Common myeloid progenitor, CD34-positive (primary cell): ENCODE measurements around the gene NDUFA13.

Experiments used
- CTCF ChIA-PET: fragments of 350-600 bp; sonication (Branson Sonifier 250); formaldehyde crosslinking; loops from one replicate; lab custom pipeline; 2021; ENCODE audit warnings: antibody characterized with exemption; lab: Charles Lee
- POLR2A ChIA-PET: fragments of 350-600 bp; sonication (Branson Sonifier 250); formaldehyde crosslinking; loops from one replicate; lab custom pipeline; 2021; ENCODE audit warnings: antibody characterized with exemption; lab: Charles Lee
- DNase-seq, 3 donors: peaks; one replicate each; pipeline versions ENCODE4 v3.0.0 to v3.0.0-alpha.2; 2013
- H3K27ac ChIP-seq, 2 experiments: 1 replicate in 1 of 2; 2 replicates in 1 of 2; pipeline ENCODE4 v1.7.0; 2013; ENCODE audit warnings: inconsistent platforms in 2 of 2, low read length in 2 of 2, mild to moderate bottlenecking in 2 of 2, low read depth in 1 of 2, moderate library complexity in 1 of 2; ENCODE audit not compliant: severe bottlenecking in 2 of 2, insufficient read depth in 1 of 2, poor library complexity in 1 of 2
- H3K27me3 ChIP-seq, 5 experiments: replicated peaks in 2 of 5; 1 replicate in 3 of 5; 2 replicates in 2 of 5; pipeline versions ENCODE4 v1.6.1 to v1.7.0; 2013; ENCODE audit warnings: low read length in 4 of 5, mild to moderate bottlenecking in 2 of 5, moderate library complexity in 2 of 5, inconsistent platforms in 1 of 5; ENCODE audit not compliant: insufficient read depth in 5 of 5, control insufficient read depth in 4 of 5
- H3K36me3 ChIP-seq, 4 experiments: 1 replicate in 2 of 4; 2 replicates in 2 of 4; pipeline versions ENCODE4 v1.6.1 to v1.7.0; 2013; ENCODE audit warnings: low read length in 3 of 4, control low read depth in 1 of 4, mild to moderate bottlenecking in 1 of 4; ENCODE audit not compliant: control insufficient read depth in 4 of 4, insufficient read depth in 4 of 4
- H3K4me1 ChIP-seq, 4 experiments: 1 replicate in 3 of 4; 2 replicates in 1 of 4; pipeline versions ENCODE4 v1.6.1 to v1.7.1; 2013; ENCODE audit warnings: low read length in 3 of 4, mild to moderate bottlenecking in 3 of 4, control low read depth in 1 of 4, inconsistent platforms in 1 of 4, moderate library complexity in 1 of 4; ENCODE audit not compliant: control insufficient read depth in 4 of 4, insufficient read depth in 4 of 4; ENCODE audit errors: control extremely low read depth in 1 of 4
- H3K4me3 ChIP-seq, 7 experiments: 1 replicate in 4 of 7; 2 replicates in 3 of 7; pipeline versions ENCODE4 v1.5.1 to v1.7.0; 2013; ENCODE audit warnings: mild to moderate bottlenecking in 7 of 7, low read length in 6 of 7, moderate library complexity in 6 of 7, inconsistent platforms in 2 of 7, low read depth in 2 of 7, control low read depth in 1 of 7; ENCODE audit not compliant: insufficient read depth in 4 of 7, control insufficient read depth in 1 of 7; ENCODE audit errors: extremely low read depth in 1 of 7
- H3K9me3 ChIP-seq, 5 experiments: 1 replicate in 4 of 5; 2 replicates in 1 of 5; pipeline versions ENCODE4 v1.6.1 to v1.7.1; 2013; ENCODE audit warnings: low read length in 4 of 5, mild to moderate bottlenecking in 2 of 5, inconsistent platforms in 1 of 5, low read depth in 1 of 5, moderate library complexity in 1 of 5; ENCODE audit not compliant: control insufficient read depth in 4 of 5, insufficient read depth in 2 of 5; ENCODE audit errors: control extremely low read depth in 1 of 5
- WGBS: methylation state at CpG from one replicate; pipeline ENCODE4 v1.1.5; 2013; ENCODE audit not compliant: insufficient coverage; 5-methylcytosine and 5-hydroxymethylcytosine counted together

The NDUFA13 gene

GRCh38 chr19:19551853-19552192 is 35.8 kb downstream of the NDUFA13 start:
- Histone ChIP-seq H3K4me3 (no peak overlapping the region), H3K27ac (no peak overlapping the region), H3K4me1 (no peaks in the 10 kb centered on the region), H3K27me3 (peaks cover 0 to 6% (median 0%) of the 10 kb centered on the region in 5 experiments), H3K36me3 (no peaks in the 10 kb centered on the region), H3K9me3 (no peaks in the 10 kb centered on the region)
- ChIA-PET CTCF (interaction anchor here (0.6 to 5.6 kb wide), 5 partner anchors 9 to 419 kb away, joined by 3 to 29 read pairs (median 4); partner anchors contain the start of gene NDUFA13), POLR2A (no interaction called here)
- no peak for DNase-seq
- WGBS = 93% methylated on average over 14 of the region's 14 CpGs

GRCh38 chr19:19552798-19553197 is 36.8 kb downstream of the NDUFA13 start:
- 61% methylated on average over 6 of the region's 6 CpGs for WGBS
- H3K27ac ChIP-seq = no peak overlapping the region
- ChIA-PET CTCF (interaction anchor here (0.6 to 5.6 kb wide), 6 partner anchors 10 to 102 kb away, joined by 3 to 29 read pairs (median 4); no protein-coding TSS in a partner anchor), POLR2A (no interaction called here)
- no peak overlapping the region for H3K4me3 ChIP-seq
- peaks cover 0 to 3% (median 0%) of the 10 kb centered on the region in 5 experiments for H3K27me3 ChIP-seq
- DNase-seq = no peak
- H3K4me1 ChIP-seq = no peaks in the 10 kb centered on the region
- no peaks in the 10 kb centered on the region for H3K36me3 ChIP-seq
- H3K9me3 ChIP-seq = no peaks in the 10 kb centered on the region

- CTCF ChIA-PET = interaction anchor here (0.7 to 5.6 kb wide), 8 partner anchors 10 to 74 kb away, joined by 3 to 29 read pairs (median 4); no protein-coding TSS in a partner anchor
- H3K27ac ChIP-seq = no peak overlapping the region
- H3K4me3 ChIP-seq = no peak overlapping the region
- H3K36me3 ChIP-seq = no peaks in the 10 kb centered on the region
- H3K27me3 ChIP-seq = peaks cover 0 to 3% (median 0%) of the 10 kb centered on the region in 5 experiments
- H3K4me1 ChIP-seq = no peaks in the 10 kb centered on the region
- DNase-seq = no peak
- no peaks in the 10 kb centered on the region for H3K9me3 ChIP-seq
- WGBS = 91% methylated on average over 10 of the region's 10 CpGs
- POLR2A ChIA-PET = no interaction called here
These were observed 37.6 kb downstream of the NDUFA13 start for GRCh38 chr19:19553670-19554069.

GRCh38 chr19:19554074-19555023 is 38.3 kb downstream of the NDUFA13 start:
- CTCF ChIA-PET = interaction anchor here (0.7 to 5.6 kb wide), 7 partner anchors 18 to 73 kb away, joined by 3 to 29 read pairs (median 4); no protein-coding TSS in a partner anchor
- no peaks in the 10 kb centered on the region for H3K36me3 ChIP-seq
- H3K4me1 ChIP-seq = no peaks in the 10 kb centered on the region
- POLR2A ChIA-PET = no interaction called here
- no peak overlapping the region for H3K4me3 ChIP-seq
- H3K27me3 ChIP-seq = no peaks in the 10 kb centered on the region
- no peak for DNase-seq
- no peaks in the 10 kb centered on the region for H3K9me3 ChIP-seq
- no peak overlapping the region for H3K27ac ChIP-seq
- WGBS = 74% methylated on average over 29 of the region's 34 CpGs

GRCh38 chr19:19558055-19558454 is 42.0 kb downstream of the NDUFA13 start:
- Histone ChIP-seq H3K27me3 (no peaks in the 10 kb centered on the region), H3K27ac (no peak overlapping the region), H3K36me3 (no peaks in the 10 kb centered on the region), H3K4me3 (no peak overlapping the region), H3K9me3 (no peaks in the 10 kb centered on the region), H3K4me1 (peaks cover 0 to 9% (median 8%) of the 10 kb centered on the region in 4 experiments)
- 91% methylated on average over 14 of the region's 15 CpGs for WGBS
- ChIA-PET POLR2A (no interaction called here), CTCF (interaction anchor here (1.3 kb wide), 1 partner anchor 86 kb away, joined by 3 read pairs; the partner anchor contains the start of gene GMIP)
- no peak for DNase-seq

- POLR2A ChIA-PET = no interaction called here
- no peaks in the 10 kb centered on the region for H3K36me3 ChIP-seq
- H3K27me3 ChIP-seq = no peaks in the 10 kb centered on the region
- WGBS = 98% methylated on average over 16 of the region's 16 CpGs
- no peaks in the 10 kb centered on the region for H3K9me3 ChIP-seq
- no peak overlapping the region for H3K4me3 ChIP-seq
- CTCF ChIA-PET = interaction anchor here (1.3 kb wide), 1 partner anchor 85 kb away, joined by 3 read pairs; the partner anchor contains the start of gene GMIP
- no peak for DNase-seq
- H3K27ac ChIP-seq = no peak overlapping the region
- H3K4me1 ChIP-seq = peaks cover 0 to 9% (median 8%) of the 10 kb centered on the region in 4 experiments
These were observed 42.6 kb downstream of the NDUFA13 start for GRCh38 chr19:19558636-19559035.

- POLR2A ChIA-PET = no interaction called here
- no peak overlapping the region for H3K27ac ChIP-seq
- WGBS = 59% methylated on average over 2 of the region's 4 CpGs
- no peaks in the 10 kb centered on the region for H3K36me3 ChIP-seq
- peak in 2 of 3 donors; percentile 44 to 57 for DNase-seq
- peak overlapping the region in 1 of 7 experiments; percentile 23 for H3K4me3 ChIP-seq
- H3K4me1 ChIP-seq = peaks cover 0 to 9% (median 8%) of the 10 kb centered on the region in 4 experiments
- H3K9me3 ChIP-seq = no peaks in the 10 kb centered on the region
- no peaks in the 10 kb centered on the region for H3K27me3 ChIP-seq
- CTCF ChIA-PET = interaction anchor here (1.1 to 2.0 kb wide), 3 partner anchors 9 to 22 kb away, joined by 3 to 5 read pairs (median 3); no protein-coding TSS in a partner anchor
These were observed 43.9 kb downstream of the NDUFA13 start for GRCh38 chr19:19559931-19560330.
